GM21515 (cell line): ENCODE data around the gene KRT6C.
"Not testable (repeated sequence)": the region's sequence is repeated elsewhere in the genome, so short reads cannot be mapped to it uniquely, and the experiment has no call there.

Experiments used
- ATAC-seq: cut with Tn5 transposase; IDR thresholded peaks from one replicate; pipeline ENCODE4 v1.9.1; 2021; ENCODE audit not compliant: unreplicated experiment

KRT6C gene

GRCh38 chr12:52500574-52500973 lies 27.0 kb upstream of the KRT6C start:
- not testable (repeated sequence) for ATAC-seq

DNA sequence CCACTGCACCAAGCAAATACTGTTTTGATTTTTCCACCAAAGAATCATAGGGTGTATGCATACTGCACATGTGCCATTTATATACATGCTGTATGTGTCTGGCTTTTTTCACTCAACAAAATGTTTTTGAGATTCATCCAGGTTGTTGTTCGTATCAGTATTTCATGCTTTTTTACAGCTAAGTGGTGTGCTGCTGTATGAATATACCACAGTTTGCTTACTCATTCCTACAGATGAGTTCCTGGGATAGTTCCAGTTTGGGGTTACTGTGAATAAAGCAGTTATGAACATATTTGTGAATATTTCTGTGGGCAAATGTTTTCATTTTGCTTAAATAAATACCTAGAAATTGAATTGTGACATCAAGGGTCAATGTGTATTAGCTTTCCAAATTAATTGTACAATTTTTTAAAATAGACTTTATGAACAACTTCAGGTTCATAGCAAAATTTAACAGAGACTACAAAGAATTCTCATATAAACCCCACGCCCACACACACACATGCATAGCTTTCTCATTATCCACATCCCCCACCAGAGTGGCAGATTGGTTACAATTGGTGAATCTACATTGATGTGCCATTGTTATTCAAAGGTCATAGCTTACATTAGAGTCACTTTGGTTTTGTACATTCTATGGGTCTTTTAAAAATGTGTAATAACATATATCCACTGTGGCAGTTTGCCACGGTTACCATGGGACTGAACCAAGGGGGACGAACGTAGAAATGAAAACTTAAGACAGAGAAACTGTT lies 26.4 kb upstream of the KRT6C start:
- ATAC-seq = no peak

GRCh38 chr12:52498946-52499345 lies 25.3 kb upstream of the KRT6C start:
- ATAC-seq = no peak

GRCh38 chr12:52497975-52498374 lies 24.4 kb upstream of the KRT6C start:
- no peak for ATAC-seq

- ATAC-seq = no peak
Observed at GRCh38 chr12:52496590-52497071, 23.0 kb upstream of the KRT6C start.

DNA sequence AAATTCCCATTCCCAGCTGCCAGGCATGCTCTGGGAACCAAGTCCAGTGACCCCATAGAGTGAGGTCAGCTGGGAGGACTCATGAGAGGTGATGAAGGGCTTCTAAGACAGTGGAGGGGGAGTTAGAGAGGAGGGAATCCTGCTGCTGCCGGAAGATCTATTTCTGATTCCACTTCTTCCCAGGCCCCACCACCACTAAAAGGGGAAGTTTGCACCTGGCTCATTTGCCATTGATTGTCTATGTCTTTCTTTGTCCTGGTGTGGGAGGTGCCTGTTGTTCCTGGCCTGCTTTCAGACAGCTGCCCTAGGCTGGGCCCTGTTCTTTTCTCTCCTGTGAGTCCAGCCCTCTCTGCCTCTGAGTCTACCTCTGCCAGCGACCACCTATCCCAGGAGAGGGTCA lies 22.4 kb upstream of the KRT6C start:
- ATAC-seq = no peak

DNA sequence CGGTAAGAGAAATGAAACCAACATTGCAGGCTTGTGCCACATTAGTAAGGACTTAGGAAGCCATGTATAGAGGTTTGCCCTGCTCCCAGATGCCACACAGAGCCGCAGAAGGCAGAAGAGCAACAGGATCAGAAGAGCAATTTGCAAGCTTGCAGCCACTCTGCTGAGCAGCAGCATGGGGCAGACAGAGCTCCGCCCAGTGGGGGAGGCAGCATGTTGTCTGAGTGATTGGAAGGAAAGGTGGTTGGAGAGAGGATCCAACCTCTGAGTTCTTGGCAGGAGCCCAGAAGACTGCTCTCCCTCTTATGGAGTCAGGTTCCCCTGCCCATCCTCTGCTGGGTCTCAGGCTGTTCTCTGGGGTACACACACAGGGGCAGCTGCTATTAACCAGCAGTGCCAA lies 21.8 kb upstream of the KRT6C start:
- ATAC-seq = no peak

GRCh38 chr12:52494518-52494917 lies 20.9 kb upstream of the KRT6C start:
- no peak for ATAC-seq

DNA sequence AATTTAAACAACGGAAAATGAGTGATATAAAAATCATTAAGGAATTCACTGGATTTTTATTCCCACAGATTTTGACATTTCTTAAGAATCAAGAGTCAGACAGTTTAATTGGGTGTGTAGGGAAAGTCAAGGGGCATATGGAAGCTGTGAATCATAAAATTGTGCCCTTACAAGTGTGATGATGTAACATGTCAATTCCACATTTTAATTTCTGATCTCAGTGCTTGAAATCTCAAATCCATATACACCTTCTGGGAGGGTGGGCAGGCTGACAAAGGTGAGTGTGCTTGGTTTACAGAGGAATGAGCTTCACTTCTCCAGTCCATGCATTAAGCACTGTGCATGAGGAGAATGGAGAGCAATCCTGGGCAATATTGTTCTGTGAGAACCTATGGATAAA lies 20.5 kb upstream of the KRT6C start:
- ATAC-seq = no peak

DNA sequence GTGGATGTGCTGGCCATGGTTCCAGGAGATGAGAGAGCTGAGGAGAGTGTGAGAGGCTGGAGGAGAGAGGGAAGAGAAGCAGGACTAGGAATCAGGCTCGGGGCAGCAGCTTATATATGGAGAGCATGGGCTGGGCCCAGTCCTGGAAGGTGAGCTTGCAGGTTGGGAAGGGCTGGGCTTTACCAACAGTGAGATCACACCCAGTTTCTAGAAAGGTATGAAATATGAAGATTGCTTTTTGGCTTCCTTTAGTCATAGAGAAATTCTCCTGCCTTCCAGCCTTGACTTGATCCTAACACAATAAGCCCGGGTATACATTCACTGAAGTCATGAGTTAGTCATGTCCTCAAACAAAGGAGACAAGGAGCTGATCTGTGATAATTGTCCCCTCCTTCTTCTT lies 19.6 kb upstream of the KRT6C start, which contains the start of gene KRT6A:
KRT6A (minus strand) TSS at position 86 of the 400 bp plus-strand sequence; CDS start at position 17, 69 bp downstream.
- no peak for ATAC-seq

DNA sequence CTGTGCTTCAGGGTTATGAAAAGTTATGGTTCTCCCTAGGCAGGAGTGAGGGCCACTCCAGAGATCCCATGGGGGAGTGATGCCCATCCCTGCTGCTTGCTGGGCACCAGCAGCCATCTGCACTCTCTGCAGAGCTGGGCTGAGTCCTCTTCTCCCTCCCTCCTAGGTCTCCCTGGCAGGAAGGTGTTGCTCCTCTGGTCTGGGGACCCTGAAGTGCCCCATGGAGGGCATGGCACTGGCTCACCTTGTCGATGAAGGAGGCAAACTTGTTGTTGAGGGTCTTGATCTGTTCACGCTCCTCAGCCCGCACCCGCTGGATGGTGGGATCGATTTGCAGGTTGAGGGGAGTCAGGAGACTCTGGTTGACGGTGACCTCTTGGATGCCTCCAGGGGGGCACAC lies 18.8 kb upstream of the KRT6C start:
- not testable (repeated sequence) for ATAC-seq

GRCh38 chr12:52491495-52491894 lies 17.9 kb upstream of the KRT6C start:
- ATAC-seq = not testable (repeated sequence)

GRCh38 chr12:52488736-52489135 lies 15.1 kb upstream of the KRT6C start:
- ATAC-seq = no peak

DNA sequence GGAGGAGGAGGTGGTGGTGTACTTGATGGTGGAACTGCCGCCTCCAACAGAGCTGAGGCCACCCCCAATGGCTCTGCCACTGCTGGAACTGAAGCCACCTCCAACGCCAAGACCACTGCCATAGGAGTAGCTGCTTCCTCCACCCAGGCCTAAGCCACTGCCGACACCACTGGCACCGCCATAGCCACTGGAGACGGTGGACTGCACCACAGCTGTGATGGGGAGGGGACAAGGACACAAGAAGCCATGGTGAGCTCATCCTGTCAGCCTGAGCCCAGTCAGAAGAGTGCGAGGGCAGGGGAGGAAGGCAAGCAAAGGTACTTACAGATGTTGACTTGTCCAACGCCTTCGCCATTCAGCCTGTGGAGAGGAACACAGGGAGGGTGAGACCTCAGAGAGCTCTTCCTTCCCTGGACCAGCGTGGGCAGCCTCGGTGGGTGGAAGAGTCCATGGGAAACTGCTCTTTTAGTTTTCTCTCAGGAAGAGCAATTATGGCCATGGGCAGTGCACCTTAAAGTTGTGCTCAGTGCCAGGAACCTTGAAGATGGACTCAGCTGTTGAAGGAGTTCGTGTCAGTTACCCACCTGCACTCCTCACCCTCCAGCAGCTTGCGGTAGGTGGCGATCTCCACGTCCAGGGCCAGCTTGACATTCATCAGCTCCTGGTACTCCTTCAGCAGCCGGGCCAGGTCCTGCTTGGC lies 14.3 kb upstream of the KRT6C start:
- ATAC-seq = not testable (repeated sequence)

DNA sequence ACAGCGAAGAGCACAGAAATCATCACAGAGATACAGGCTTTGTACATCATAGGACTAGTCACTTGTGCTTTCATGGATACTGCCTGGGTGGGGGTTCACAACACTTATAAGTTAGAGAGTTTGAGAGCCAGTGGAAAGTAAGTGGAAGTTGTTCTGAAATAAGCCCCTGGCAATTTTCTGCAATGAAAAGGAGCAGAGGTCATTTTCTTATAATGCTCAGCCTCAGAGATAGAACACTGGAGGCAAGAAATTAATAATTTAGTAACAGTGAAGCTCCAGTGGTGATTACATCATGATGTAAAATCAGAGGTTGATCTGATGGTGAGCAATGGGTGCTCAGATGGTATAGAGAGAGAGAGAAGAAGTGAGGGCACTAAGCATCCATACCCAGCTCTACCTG lies 13.6 kb upstream of the KRT6C start:
- no peak for ATAC-seq

GRCh38 chr12:52486166-52487105 lies 12.8 kb upstream of the KRT6C start:
- no peak for ATAC-seq

DNA sequence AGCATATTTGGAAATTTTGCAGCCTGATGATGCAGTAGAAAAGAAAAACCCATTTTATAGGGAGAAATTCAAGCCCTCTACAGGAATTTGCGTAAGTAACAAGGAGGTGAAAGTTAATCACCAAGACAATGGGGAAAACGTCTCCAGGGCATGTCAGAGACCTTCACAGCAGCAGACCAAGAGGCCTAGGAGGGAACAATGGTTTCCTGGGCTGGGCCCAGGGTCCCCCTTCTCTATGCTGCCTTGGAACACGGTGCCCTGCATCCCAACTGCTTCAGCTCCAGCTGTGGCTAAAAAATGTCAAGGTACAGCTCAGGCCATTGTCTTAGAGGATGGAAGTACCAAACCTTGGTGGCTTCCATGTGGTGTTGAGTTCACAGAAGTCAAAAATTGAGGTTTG lies 6.5 kb upstream of the KRT6C start:
- no peak for ATAC-seq

GRCh38 chr12:52477651-52478050 lies 4.0 kb upstream of the KRT6C start:
- no peak for ATAC-seq

DNA sequence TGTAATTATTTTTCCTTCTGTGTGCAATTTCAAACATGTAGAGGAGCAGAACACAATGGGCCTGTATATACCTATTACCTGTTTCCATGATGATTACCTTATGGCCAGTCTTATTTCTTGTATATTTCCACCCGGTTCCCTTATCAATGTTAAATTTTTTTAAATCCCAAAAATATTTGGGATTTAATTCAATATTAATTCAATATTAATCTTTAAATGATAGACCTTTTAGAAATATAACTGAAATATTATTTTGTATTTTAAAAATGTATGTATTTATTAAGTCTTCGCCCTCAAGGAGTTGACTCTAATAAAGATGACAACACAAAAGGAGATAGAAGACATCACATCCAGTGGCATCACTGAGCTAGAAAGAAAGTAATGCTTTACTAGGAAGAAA lies 607 bp upstream of the KRT6C start:
- no peak for ATAC-seq

DNA sequence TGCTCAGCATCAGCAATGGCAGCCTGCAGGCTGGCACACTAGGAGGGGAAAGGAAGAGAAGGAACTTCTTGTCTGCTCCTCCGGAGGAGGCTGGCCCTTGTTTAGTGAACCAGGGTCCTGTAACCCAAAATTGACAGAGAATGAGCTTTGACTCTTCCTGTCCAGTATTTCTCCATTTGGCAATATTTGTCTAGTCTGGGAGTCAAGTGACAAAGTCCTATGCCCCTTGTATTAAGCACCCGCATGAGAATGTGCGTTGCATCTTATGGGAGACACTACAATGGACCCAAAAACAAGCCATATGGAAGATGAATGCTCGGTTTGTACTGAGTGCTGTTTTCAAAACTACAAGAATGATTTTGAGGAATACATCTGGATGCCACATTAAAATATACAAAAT lies 3.8 kb downstream of the KRT6C start:
- no peak for ATAC-seq

GRCh38 chr12:52464897-52465296 lies 8.7 kb downstream of the KRT6C start:
- no peak for ATAC-seq
